Stimulated activated CD8-positive, alpha-beta memory T cell treated with anti-CD3 and anti-CD28 coated beads, Interleukin-15, amount 100 ng/mL, for 4 hours (primary cell): Measurements from ENCODE around the gene CILP.

Experiments used
- DNase-seq, 2 donors: peaks; one replicate each; pipeline ENCODE4 v3.0.0-alpha.2; 2020; ENCODE audit warnings: low read depth in 2 of 2

The CILP gene

GRCh38 chr15:65147902-65148301 is 63.4 kb downstream of the CILP start:
- DNase-seq = no peak

- DNase-seq = no peak
Measured at GRCh38 chr15:65146438-65146837, 64.8 kb downstream of the CILP start.
